Measurements from ENCODE around the gene CLDN2.

Gene CLDN2

DNA sequence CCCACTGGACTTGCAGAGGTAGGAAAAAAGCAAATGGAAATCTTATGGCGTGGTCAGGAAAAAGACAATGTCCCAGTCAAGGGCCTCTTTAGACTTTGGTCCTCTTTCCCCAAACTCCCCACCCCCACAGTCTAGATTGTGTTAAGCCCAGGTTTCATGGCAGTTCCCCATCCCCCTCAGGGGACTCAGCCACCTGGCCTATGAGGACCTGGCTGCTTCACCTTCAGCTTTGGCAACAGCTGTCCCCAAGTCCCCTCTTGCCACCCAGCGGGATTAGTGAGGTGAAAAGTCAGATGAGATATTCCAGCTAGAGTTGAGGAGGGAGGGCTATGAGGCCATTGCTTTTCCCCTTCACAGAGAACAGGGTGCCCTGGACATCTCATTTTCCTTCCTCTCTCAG, 17.5 kb upstream of the CLDN2 start:
- no peak for TF ChIP-seq CTCF (IDR thresholded peaks at IDR 0.05; ENCODE audit: borderline replicate concordance, insufficient read depth, low read depth, low read length)

GRCh38 chrX:106903291-106903824, 16.8 kb upstream of the CLDN2 start, which contains the start of gene RIPPLY1:
TSS of gene RIPPLY1 (minus strand) at chrX:106903341. CDS start at chrX:106903287, 54 bp downstream.
- no peak for TF ChIP-seq CTCF (IDR thresholded peaks at IDR 0.05; ENCODE audit: borderline replicate concordance, insufficient read depth, low read depth, low read length)

More for the DNA sequence above, 17.5 kb upstream of the CLDN2 start:
- no peak overlapping the region for H3K4me3 ChIP-seq (ENCODE audit: low read depth, low read length)

GRCh38 chrX:106903856-106904528, 16.2 kb upstream of the CLDN2 start:
- H3K4me3 ChIP-seq (ENCODE audit: low read depth, low read length): no peak overlapping the region
- TF ChIP-seq CTCF (IDR thresholded peaks at IDR 0.05; ENCODE audit: borderline replicate concordance, insufficient read depth, low read depth, low read length): no peak

More at GRCh38 chrX:106903291-106903824, 16.8 kb upstream of the CLDN2 start, which contains the start of gene RIPPLY1:
- H3K4me3 ChIP-seq (ENCODE audit: low read depth, low read length): no peak within 1 kb of the TSS

GRCh38 chrX:106905064-106905708, 15.0 kb upstream of the CLDN2 start:
- no peak for TF ChIP-seq CTCF (IDR thresholded peaks at IDR 0.05; ENCODE audit: borderline replicate concordance, insufficient read depth, low read depth, low read length)
- H3K4me3 ChIP-seq (ENCODE audit: low read depth, low read length): no peak overlapping the region

DNA sequence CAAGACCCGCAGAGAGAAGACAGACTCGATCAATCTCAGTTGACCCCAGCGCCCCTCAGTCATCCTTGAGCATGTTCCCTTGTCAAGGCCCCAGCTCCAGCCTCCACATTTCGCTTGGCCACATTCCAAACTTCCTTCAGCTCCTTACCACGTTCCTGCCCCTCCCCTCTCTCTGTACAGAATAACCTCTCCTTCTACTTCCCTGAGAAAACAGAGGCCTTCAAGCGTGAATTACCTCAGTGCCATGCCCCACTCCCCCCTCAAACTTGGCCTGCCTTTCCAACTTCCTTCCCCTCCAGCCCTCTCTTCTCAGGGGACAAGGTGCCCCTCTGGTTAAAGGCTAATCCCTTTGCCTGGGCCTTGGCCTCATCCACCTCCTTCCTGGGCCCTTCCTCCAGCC, 13.8 kb upstream of the CLDN2 start:
- H3K4me3 ChIP-seq (ENCODE audit: low read depth, low read length): no peak overlapping the region
- no peak for TF ChIP-seq CTCF (IDR thresholded peaks at IDR 0.05; ENCODE audit: borderline replicate concordance, insufficient read depth, low read depth, low read length)

DNA sequence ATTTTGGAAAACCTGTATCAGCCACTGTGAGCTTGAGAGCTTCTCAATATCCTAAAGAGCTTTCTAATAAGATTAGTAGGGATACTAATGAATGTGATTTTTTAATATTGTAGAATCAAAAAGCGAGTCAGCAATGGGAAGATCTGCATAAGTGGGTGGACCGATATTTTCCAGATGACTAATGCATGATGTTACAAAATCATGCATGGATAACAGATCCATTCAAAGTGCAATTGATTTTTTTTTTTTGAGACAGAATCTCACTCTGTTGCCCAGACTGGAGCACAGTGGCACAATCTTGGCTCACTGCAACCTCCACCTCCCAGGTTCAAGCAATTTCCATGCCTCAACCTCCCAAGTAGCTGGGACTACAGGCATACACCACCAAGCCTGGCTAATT, 7.3 kb upstream of the CLDN2 start:
- H3K4me3 ChIP-seq (ENCODE audit: low read depth, low read length): no peak overlapping the region
- no peak for TF ChIP-seq CTCF (IDR thresholded peaks at IDR 0.05; ENCODE audit: borderline replicate concordance, insufficient read depth, low read depth, low read length)
